ENCODE results near the gene EDN2.

Gene EDN2

GRCh38 chr1:41447995-41448770, 36.3 kb downstream of the EDN2 start:
- H3K4me1 ChIP-seq (ENCODE audit: control insufficient read depth in 1 of 2, insufficient read depth in 2 of 2, low read length in 2 of 2), result peaks cover 47 to 48% of the 10 kb centered on the region in 2 experiments
- H3K27ac ChIP-seq (ENCODE audit: low read depth, low read length), result peak overlapping the region; percentile 82
- H4K91ac ChIP-seq (ENCODE audit: low read depth, low read length), result peak overlapping the region; percentile 97

DNA sequence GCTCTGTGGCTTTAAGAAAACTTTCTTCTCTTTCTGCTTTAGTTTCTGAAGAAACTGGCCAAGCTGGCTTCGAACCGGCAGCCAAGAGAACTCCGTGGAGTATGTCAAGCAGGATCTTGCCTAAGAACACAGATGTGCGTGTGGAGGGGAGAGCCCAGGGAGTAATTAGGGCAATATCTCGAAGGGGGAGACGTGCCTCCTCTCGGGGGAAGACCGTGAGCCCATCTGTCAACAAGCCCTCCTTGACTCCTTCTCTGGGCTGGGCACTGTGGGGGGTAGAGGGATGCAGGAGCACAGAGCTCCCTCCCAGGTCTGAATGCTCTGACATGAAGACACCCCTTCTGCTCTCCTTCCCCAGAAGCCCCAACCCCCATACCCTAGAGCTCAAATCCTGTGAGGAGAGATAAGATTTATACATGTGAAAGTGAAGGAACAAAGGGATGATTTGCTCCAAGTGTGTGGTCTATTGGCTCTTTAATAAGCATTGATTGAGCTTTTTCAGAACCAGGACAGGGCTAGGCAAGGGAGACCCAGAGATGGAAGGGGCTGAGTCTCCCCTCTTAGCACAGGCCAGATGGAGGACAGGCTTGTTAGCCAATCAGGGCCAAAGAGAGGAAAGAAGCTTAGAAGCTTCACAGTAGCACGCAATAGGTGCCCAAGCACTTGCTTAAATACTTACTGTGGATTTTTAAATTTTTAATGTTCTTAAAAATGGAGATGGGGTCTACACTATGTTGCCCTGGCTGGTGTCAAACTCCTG, 37.5 kb downstream of the EDN2 start:
- Histone ChIP-seq H3K27me3 (ENCODE audit: insufficient read depth, low read length) (no peaks in the 10 kb centered on the region), H2BK120ac (ENCODE audit: insufficient read depth, low read length, poor library complexity) (peak overlapping the region; percentile 79), H3K18ac (ENCODE audit: low read length) (peak overlapping the region; percentile 69), H3K23ac (ENCODE audit: low read length) (no peak overlapping the region), H3K27ac (ENCODE audit: low read depth, low read length) (peak overlapping the region; percentile 82), H4K12ac (ENCODE audit: low read depth, low read length) (no peak overlapping the region), H3K36me3 (ENCODE audit: control insufficient read depth in 1 of 2, insufficient read depth in 2 of 2, low read length in 2 of 2) (peaks cover 0 to 3% of the 10 kb centered on the region in 2 experiments), H3K79me1 (ENCODE audit: low read length) (peaks cover 58% of the 10 kb centered on the region), H2AK5ac (ENCODE audit: low read length) (peak overlapping the region; percentile 88), H3K79me2 (ENCODE audit: control insufficient read depth, insufficient read depth, low read length, poor library complexity) (peaks cover 8% of the 10 kb centered on the region), H4K8ac (ENCODE audit: low read depth, low read length) (peak overlapping the region; percentile 39), H3K14ac (ENCODE audit: low read length) (peak overlapping the region; percentile 78), H2AFZ (ENCODE audit: insufficient read depth, low read length, poor library complexity) (peak overlapping the region; percentile 32), H3K4ac (ENCODE audit: low read depth, low read length) (peak overlapping the region; percentile 76), H3K9me3 (ENCODE audit: insufficient read depth, low read depth, low read length) (peaks cover 3% of the 10 kb centered on the region), H3K9ac (ENCODE audit: low read length) (no peak overlapping the region), H3K4me1 (ENCODE audit: control insufficient read depth in 1 of 2, insufficient read depth in 2 of 2, low read length in 2 of 2) (peaks cover 52 to 53% of the 10 kb centered on the region in 2 experiments), H2BK5ac (ENCODE audit: low read depth, low read length, poor library complexity) (peak overlapping the region; percentile 69), H3K4me2 (ENCODE audit: low read length) (no peak overlapping the region), H2BK12ac (ENCODE audit: low read length) (peak overlapping the region; percentile 72), H4K91ac (ENCODE audit: low read depth, low read length) (peak overlapping the region; percentile 97), H3K4me3 (ENCODE audit: low read depth, low read length) (no peak overlapping the region)
- no peak for DNase-seq
- WGBS (ENCODE audit: extremely low coverage, insufficient coverage, insufficient read length), result no CpG with 5 or more reads among the region's 9 CpGs

More at GRCh38 chr1:41447995-41448770, 36.3 kb downstream of the EDN2 start:
- peak overlapping the region; percentile 86 for H2BK120ac ChIP-seq (ENCODE audit: insufficient read depth, low read length, poor library complexity)
- H4K12ac ChIP-seq (ENCODE audit: low read depth, low read length), result no peak overlapping the region
- H3K18ac ChIP-seq (ENCODE audit: low read length), result peak overlapping the region; percentile 67
- peaks cover 3% of the 10 kb centered on the region for H3K9me3 ChIP-seq (ENCODE audit: insufficient read depth, low read depth, low read length)
- no peak overlapping the region for H3K23ac ChIP-seq (ENCODE audit: low read length)
- peak overlapping the region; percentile 82 for H2BK5ac ChIP-seq (ENCODE audit: low read depth, low read length, poor library complexity)
- peak overlapping the region; percentile 91 for H2BK12ac ChIP-seq (ENCODE audit: low read length)
- H3K4me2 ChIP-seq (ENCODE audit: low read length), result peak overlapping the region; percentile 26
- peak; percentile 83 to 86 for DNase-seq
- peaks cover 55% of the 10 kb centered on the region for H3K79me1 ChIP-seq (ENCODE audit: low read length)
- no peak overlapping the region for H3K4me3 ChIP-seq (ENCODE audit: low read depth, low read length)
- H3K14ac ChIP-seq (ENCODE audit: low read length), result peak overlapping the region; percentile 72
- no peaks in the 10 kb centered on the region for H3K27me3 ChIP-seq (ENCODE audit: insufficient read depth, low read length)
- peak overlapping the region; percentile 2 for H2AFZ ChIP-seq (ENCODE audit: insufficient read depth, low read length, poor library complexity)
- no CpG with 5 or more reads among the region's 8 CpGs for WGBS (ENCODE audit: extremely low coverage, insufficient coverage, insufficient read length)
- peaks cover 8% of the 10 kb centered on the region for H3K79me2 ChIP-seq (ENCODE audit: control insufficient read depth, insufficient read depth, low read length, poor library complexity)
- H2AK5ac ChIP-seq (ENCODE audit: low read length), result peak overlapping the region; percentile 33
- H3K4ac ChIP-seq (ENCODE audit: low read depth, low read length), result peak overlapping the region; percentile 54
- H4K8ac ChIP-seq (ENCODE audit: low read depth, low read length), result peak overlapping the region; percentile 56
- H3K9ac ChIP-seq (ENCODE audit: low read length), result no peak overlapping the region
- H3K36me3 ChIP-seq (ENCODE audit: control insufficient read depth in 1 of 2, insufficient read depth in 2 of 2, low read length in 2 of 2), result peaks cover 0 to 3% of the 10 kb centered on the region in 2 experiments

DNA sequence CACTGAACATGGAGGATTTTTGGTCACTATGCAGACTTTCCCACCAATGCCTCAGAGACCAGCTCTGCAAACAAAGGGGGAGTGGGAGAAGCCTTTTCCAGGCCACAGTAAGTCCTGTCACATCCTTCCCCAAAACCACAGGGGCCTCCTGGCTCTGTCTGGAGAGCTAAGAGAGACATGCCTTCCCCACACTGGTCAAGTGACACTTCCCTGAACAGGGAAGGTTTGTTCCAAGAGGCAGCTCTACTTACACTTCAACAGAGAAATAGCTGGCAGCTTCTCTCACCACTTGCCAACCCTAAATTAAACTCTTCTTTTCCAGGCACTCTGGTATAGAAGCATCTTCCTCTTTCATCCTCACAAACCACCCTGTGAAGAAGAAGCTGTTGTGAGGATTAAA, 39.7 kb downstream of the EDN2 start:
- no peak overlapping the region for H2AFZ ChIP-seq (ENCODE audit: insufficient read depth, low read length, poor library complexity)
- H2BK12ac ChIP-seq (ENCODE audit: low read length), result peak overlapping the region; percentile 75

DNA sequence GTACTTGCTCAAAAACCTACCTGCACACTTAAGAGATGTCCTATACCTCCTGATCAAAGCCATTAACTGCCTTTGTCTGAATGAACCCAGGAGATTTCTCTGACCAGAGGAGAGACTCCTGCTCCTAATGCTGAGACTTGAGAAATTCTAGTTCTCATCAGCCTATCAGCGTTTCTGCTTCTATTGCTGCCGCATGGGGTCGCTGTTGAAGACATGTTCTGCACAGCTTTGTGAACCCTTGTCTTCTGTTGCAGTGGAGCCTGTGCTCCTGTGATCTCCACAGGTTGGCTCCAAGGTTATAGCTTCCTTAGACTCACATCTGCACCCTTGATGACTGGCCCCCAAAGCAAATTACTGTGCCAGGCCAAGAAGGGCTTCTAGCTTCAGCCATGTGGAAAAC, 40.2 kb downstream of the EDN2 start:
- Histone ChIP-seq H3K4me3 (ENCODE audit: low read depth, low read length) (peak overlapping the region; percentile 31), H3K9ac (ENCODE audit: low read length) (no peak overlapping the region), H2AFZ (ENCODE audit: insufficient read depth, low read length, poor library complexity) (no peak overlapping the region), H4K12ac (ENCODE audit: low read depth, low read length) (no peak overlapping the region), H3K23ac (ENCODE audit: low read length) (no peak overlapping the region), H2BK12ac (ENCODE audit: low read length) (peak overlapping the region; percentile 75), H2BK120ac (ENCODE audit: insufficient read depth, low read length, poor library complexity) (peak overlapping the region; percentile 53), H2BK5ac (ENCODE audit: low read depth, low read length, poor library complexity) (peak overlapping the region; percentile 24), H3K27ac (ENCODE audit: low read depth, low read length) (peak overlapping the region; percentile 27), H3K18ac (ENCODE audit: low read length) (peak overlapping the region; percentile 27), H3K27me3 (ENCODE audit: insufficient read depth, low read length) (no peaks in the 10 kb centered on the region), H4K91ac (ENCODE audit: low read depth, low read length) (peak overlapping the region; percentile 82), H3K79me1 (ENCODE audit: low read length) (peaks cover 34% of the 10 kb centered on the region), H3K4ac (ENCODE audit: low read depth, low read length) (no peak overlapping the region), H4K8ac (ENCODE audit: low read depth, low read length) (no peak overlapping the region), H3K14ac (ENCODE audit: low read length) (peak overlapping the region; percentile 38), H3K9me3 (ENCODE audit: insufficient read depth, low read depth, low read length) (peaks cover 3% of the 10 kb centered on the region), H2AK5ac (ENCODE audit: low read length) (peak overlapping the region; percentile 27), H3K4me1 (ENCODE audit: control insufficient read depth in 1 of 2, insufficient read depth in 2 of 2, low read length in 2 of 2) (peaks cover 29 to 34% of the 10 kb centered on the region in 2 experiments), H3K79me2 (ENCODE audit: control insufficient read depth, insufficient read depth, low read length, poor library complexity) (peaks cover 5% of the 10 kb centered on the region), H3K36me3 (ENCODE audit: control insufficient read depth in 1 of 2, insufficient read depth in 2 of 2, low read length in 2 of 2) (peaks cover 0 to 3% of the 10 kb centered on the region in 2 experiments), H3K4me2 (ENCODE audit: low read length) (no peak overlapping the region)
- DNase-seq, result no peak
- WGBS (ENCODE audit: extremely low coverage, insufficient coverage, insufficient read length), result no CpG with 5 or more reads among the region's 3 CpGs

More for the DNA sequence above, 39.7 kb downstream of the EDN2 start:
- peak overlapping the region; percentile 82 for H4K91ac ChIP-seq (ENCODE audit: low read depth, low read length)
- H3K4ac ChIP-seq (ENCODE audit: low read depth, low read length), result no peak overlapping the region
- no peak overlapping the region for H2AK5ac ChIP-seq (ENCODE audit: low read length)
- H3K27me3 ChIP-seq (ENCODE audit: insufficient read depth, low read length), result no peaks in the 10 kb centered on the region
- peaks cover 3% of the 10 kb centered on the region for H3K9me3 ChIP-seq (ENCODE audit: insufficient read depth, low read depth, low read length)
- H3K23ac ChIP-seq (ENCODE audit: low read length), result no peak overlapping the region
- no peak overlapping the region for H2BK5ac ChIP-seq (ENCODE audit: low read depth, low read length, poor library complexity)
- H3K36me3 ChIP-seq (ENCODE audit: control insufficient read depth in 1 of 2, insufficient read depth in 2 of 2, low read length in 2 of 2), result peaks cover 0 to 3% of the 10 kb centered on the region in 2 experiments
- peaks cover 5% of the 10 kb centered on the region for H3K79me2 ChIP-seq (ENCODE audit: control insufficient read depth, insufficient read depth, low read length, poor library complexity)
- H3K4me1 ChIP-seq (ENCODE audit: control insufficient read depth in 1 of 2, insufficient read depth in 2 of 2, low read length in 2 of 2), result peaks cover 34 to 38% of the 10 kb centered on the region in 2 experiments
- H2BK120ac ChIP-seq (ENCODE audit: insufficient read depth, low read length, poor library complexity), result peak overlapping the region; percentile 53
- H3K14ac ChIP-seq (ENCODE audit: low read length), result peak overlapping the region; percentile 9
- H4K8ac ChIP-seq (ENCODE audit: low read depth, low read length), result no peak overlapping the region
- H3K18ac ChIP-seq (ENCODE audit: low read length), result no peak overlapping the region
- H3K9ac ChIP-seq (ENCODE audit: low read length), result no peak overlapping the region
- H3K27ac ChIP-seq (ENCODE audit: low read depth, low read length), result peak overlapping the region; percentile 27
- no peak overlapping the region for H3K4me3 ChIP-seq (ENCODE audit: low read depth, low read length)
- peaks cover 38% of the 10 kb centered on the region for H3K79me1 ChIP-seq (ENCODE audit: low read length)
- no peak overlapping the region for H4K12ac ChIP-seq (ENCODE audit: low read depth, low read length)
- H3K4me2 ChIP-seq (ENCODE audit: low read length), result no peak overlapping the region
- DNase-seq, result no peak
